Endodermal cell (in vitro differentiated cells): ENCODE measurements around the gene MYOM1. TPM values are rescaled to one million over a fixed set of nuclear protein-coding genes. Genes with fewer than 3 reads are reported as not detected.
A peak's percentile ranks its signal among the peaks of the same experiment; 100 is the strongest.

Source experiments
- DNase-seq: peaks from one replicate; pipeline ENCODE4 v3.0.0-alpha.2; 2017
- H3K27ac ChIP-seq: 2 replicates; pipeline ENCODE4 v1.5.1; 2013; ENCODE audit warnings: mild to moderate bottlenecking, low read depth, low read length, moderate library complexity
- H3K27me3 ChIP-seq: 2 replicates; pipeline ENCODE4 v1.6.1; 2013; ENCODE audit warnings: mild to moderate bottlenecking, low read length, moderate library complexity; ENCODE audit not compliant: insufficient read depth, control insufficient read depth, poor library complexity, severe bottlenecking
- H3K36me3 ChIP-seq: 2 replicates; pipeline ENCODE4 v1.7.0; 2013; ENCODE audit warnings: mild to moderate bottlenecking, low read length, moderate library complexity; ENCODE audit not compliant: control insufficient read depth, insufficient read depth
- H3K4me1 ChIP-seq: one replicate; pipeline ENCODE4 v1.7.0; 2013; ENCODE audit warnings: low read length; ENCODE audit not compliant: control insufficient read depth, insufficient read depth
- H3K4me3 ChIP-seq: 2 replicates; pipeline ENCODE4 v1.5.1; 2013; ENCODE audit warnings: mild to moderate bottlenecking, low read length, moderate library complexity
- H3K9ac ChIP-seq: 2 replicates; pipeline ENCODE4 v1.6.1; 2013; ENCODE audit warnings: mild to moderate bottlenecking, low read length, moderate library complexity; ENCODE audit not compliant: poor library complexity, severe bottlenecking; ENCODE audit errors: extremely low read depth
- H3K9me3 ChIP-seq: 2 replicates; pipeline ENCODE4 v1.6.1; 2013; ENCODE audit warnings: mild to moderate bottlenecking, low read length, moderate library complexity; ENCODE audit not compliant: control insufficient read depth
- H3K27ac Mint-ChIP-seq: 2 replicates; pipeline ENCODE4 v1.8.0; 2020; ENCODE audit warnings: mixed read lengths
- H3K27me3 Mint-ChIP-seq: 2 replicates; pipeline ENCODE4 v1.8.0; 2021; ENCODE audit warnings: mild to moderate bottlenecking, mixed read lengths; ENCODE audit not compliant: insufficient read depth
- H3K36me3 Mint-ChIP-seq: 2 replicates; pipeline ENCODE4 v1.8.0; 2020; ENCODE audit warnings: low read depth, mixed read lengths
- H3K4me1 Mint-ChIP-seq: 2 replicates; pipeline ENCODE4 v1.8.0; 2020; ENCODE audit warnings: mixed read lengths
- H3K4me3 Mint-ChIP-seq: 2 replicates; pipeline ENCODE4 v1.8.0; 2020; ENCODE audit warnings: mild to moderate bottlenecking, moderate library complexity, mixed read lengths
- H3K9me3 Mint-ChIP-seq: 2 replicates; pipeline ENCODE4 v1.8.0; 2020; ENCODE audit warnings: mild to moderate bottlenecking, mixed read lengths
- WGBS, 2 experiments: methylation state at CpG; one replicate each; pipeline versions ENCODE4 v1.1.5 to v1.1.7; 2013; ENCODE audit warnings: missing lambda C conversion rate in 2 of 2, mixed read lengths in 1 of 2; ENCODE audit not compliant: insufficient coverage in 1 of 2, insufficient read length in 1 of 2; 5-methylcytosine and 5-hydroxymethylcytosine counted together
- total RNA-seq, 2 donors: library from RNA; stranded (reverse); fragmentation: NEBNext Ultra II Directional in 1 of 2; extraction: Animal tissue kit (Norgen Biotek cat#: 25700) in 1 of 2; gene quantifications; 2 replicates in 1 of 2; 3 replicates in 1 of 2; pipeline ENCODE4 v1.2.1, GENCODE V29; 2021
- TF ChIP-seq, protein P1 (sequence below): fragments of 200-600 bp; sonication (generic); conservative IDR thresholded peaks from 2 replicates; pipeline ENCODE4 v1.5.0; 2021; ENCODE audit warnings: antibody characterized with exemption, mild to moderate bottlenecking

MYOM1 gene
- total RNA-seq, 2 donors from 2014 or later: 0.49 to 0.88 TPM

DNA sequence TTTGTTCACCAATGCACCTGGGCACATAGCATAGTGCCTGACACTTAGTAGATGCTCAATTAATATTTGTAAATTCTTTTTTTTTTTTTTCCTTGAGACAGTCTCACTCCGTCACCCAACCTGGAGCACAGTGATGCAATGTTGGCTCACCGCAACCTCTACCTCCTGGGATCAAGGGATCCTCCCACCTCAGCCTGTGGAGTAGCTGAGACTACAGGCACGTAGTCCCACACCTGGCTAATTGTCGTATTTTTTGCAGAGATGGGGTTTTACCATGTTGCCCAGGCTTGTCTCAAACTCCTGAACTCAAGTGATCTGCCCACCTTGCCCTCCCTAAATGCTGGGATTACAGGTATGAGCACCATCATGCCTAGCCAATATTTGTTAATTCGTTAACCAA, 183.7 kb downstream of the MYOM1 start:
- H3K27ac Mint-ChIP-seq: no peak overlapping the region
- H3K9me3 Mint-ChIP-seq: peaks cover 4% of the 10 kb centered on the region
- H3K36me3 Mint-ChIP-seq: no peaks in the 10 kb centered on the region
- peaks cover 5% of the 10 kb centered on the region for H3K4me1 Mint-ChIP-seq
- no peaks in the 10 kb centered on the region for H3K27me3 ChIP-seq
- WGBS, 2 experiments: 92% methylated on average over 4 to 5 of the region's 5 CpGs
- no peaks in the 10 kb centered on the region for H3K36me3 ChIP-seq
- H3K4me1 ChIP-seq: no peaks in the 10 kb centered on the region
- TF ChIP-seq, protein P1, sequence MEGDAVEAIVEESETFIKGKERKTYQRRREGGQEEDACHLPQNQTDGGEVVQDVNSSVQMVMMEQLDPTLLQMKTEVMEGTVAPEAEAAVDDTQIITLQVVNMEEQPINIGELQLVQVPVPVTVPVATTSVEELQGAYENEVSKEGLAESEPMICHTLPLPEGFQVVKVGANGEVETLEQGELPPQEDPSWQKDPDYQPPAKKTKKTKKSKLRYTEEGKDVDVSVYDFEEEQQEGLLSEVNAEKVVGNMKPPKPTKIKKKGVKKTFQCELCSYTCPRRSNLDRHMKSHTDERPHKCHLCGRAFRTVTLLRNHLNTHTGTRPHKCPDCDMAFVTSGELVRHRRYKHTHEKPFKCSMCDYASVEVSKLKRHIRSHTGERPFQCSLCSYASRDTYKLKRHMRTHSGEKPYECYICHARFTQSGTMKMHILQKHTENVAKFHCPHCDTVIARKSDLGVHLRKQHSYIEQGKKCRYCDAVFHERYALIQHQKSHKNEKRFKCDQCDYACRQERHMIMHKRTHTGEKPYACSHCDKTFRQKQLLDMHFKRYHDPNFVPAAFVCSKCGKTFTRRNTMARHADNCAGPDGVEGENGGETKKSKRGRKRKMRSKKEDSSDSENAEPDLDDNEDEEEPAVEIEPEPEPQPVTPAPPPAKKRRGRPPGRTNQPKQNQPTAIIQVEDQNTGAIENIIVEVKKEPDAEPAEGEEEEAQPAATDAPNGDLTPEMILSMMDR: no peak
- no peak for DNase-seq
- no peaks in the 10 kb centered on the region for H3K27me3 Mint-ChIP-seq
- H3K4me3 ChIP-seq: no peak overlapping the region
- H3K9ac ChIP-seq: no peak overlapping the region
- no peak overlapping the region for H3K27ac ChIP-seq
- no peak overlapping the region for H3K4me3 Mint-ChIP-seq
- no peaks in the 10 kb centered on the region for H3K9me3 ChIP-seq

DNA sequence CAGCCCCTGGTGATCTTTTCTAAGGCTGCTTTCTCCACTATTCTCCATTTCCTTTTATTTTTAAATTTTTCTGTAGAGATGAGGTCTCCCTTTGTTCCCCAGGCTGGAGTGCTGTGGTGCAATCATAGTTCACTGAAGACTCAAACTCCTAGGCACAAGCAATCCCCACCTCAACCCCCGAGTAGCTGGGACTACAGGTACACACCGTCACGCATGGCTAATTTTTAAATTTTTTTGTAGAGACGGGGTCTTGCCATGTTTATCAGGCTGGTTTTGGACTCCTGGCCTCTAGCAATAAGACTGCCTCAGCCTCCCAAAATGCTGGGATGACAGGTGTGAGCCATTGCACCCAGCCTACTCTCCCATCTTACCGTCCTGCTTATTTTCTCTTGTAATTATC, 184.1 kb downstream of the MYOM1 start:
- Histone ChIP-seq H3K4me1 (no peaks in the 10 kb centered on the region), H3K9me3 (no peaks in the 10 kb centered on the region), H3K4me3 (no peak overlapping the region), H3K27ac (no peak overlapping the region), H3K27me3 (no peaks in the 10 kb centered on the region), H3K9ac (no peak overlapping the region), H3K36me3 (no peaks in the 10 kb centered on the region)
- TF ChIP-seq, protein P1: no peak
- 97 to 98% methylated on average over 4 to 5 of the region's 5 CpGs for WGBS, 2 experiments
- Mint-ChIP-seq H3K36me3 (no peaks in the 10 kb centered on the region), H3K4me3 (no peak overlapping the region), H3K27ac (no peak overlapping the region), H3K27me3 (no peaks in the 10 kb centered on the region), H3K9me3 (peaks cover 4% of the 10 kb centered on the region), H3K4me1 (peaks cover 5% of the 10 kb centered on the region)
- DNase-seq: peak; percentile 13

- Mint-ChIP-seq H3K27ac (no peak overlapping the region), H3K4me3 (no peak overlapping the region), H3K4me1 (peaks cover 13% of the 10 kb centered on the region), H3K36me3 (no peaks in the 10 kb centered on the region), H3K9me3 (peaks cover 4% of the 10 kb centered on the region), H3K27me3 (no peaks in the 10 kb centered on the region)
- Histone ChIP-seq H3K4me3 (no peak overlapping the region), H3K9ac (no peak overlapping the region), H3K27ac (no peak overlapping the region), H3K9me3 (no peaks in the 10 kb centered on the region), H3K4me1 (peaks cover 5% of the 10 kb centered on the region), H3K36me3 (no peaks in the 10 kb centered on the region), H3K27me3 (no peaks in the 10 kb centered on the region)
- no peak for DNase-seq
- TF ChIP-seq, protein P1: no peak
- WGBS, 2 experiments: 79 to 89% methylated on average over 2 to 3 of the region's 3 CpGs
Measured at GRCh38 chr18:3032721-3033120, 187.0 kb downstream of the MYOM1 start.
